ENCODE measurements around the gene SFMBT1. TPM values are rescaled to one million over a fixed set of nuclear protein-coding genes. Genes with fewer than 3 reads are reported as not detected.

SFMBT1 gene
- polyA plus RNA-seq, 1 experiment, result 2.0 TPM

DNA sequence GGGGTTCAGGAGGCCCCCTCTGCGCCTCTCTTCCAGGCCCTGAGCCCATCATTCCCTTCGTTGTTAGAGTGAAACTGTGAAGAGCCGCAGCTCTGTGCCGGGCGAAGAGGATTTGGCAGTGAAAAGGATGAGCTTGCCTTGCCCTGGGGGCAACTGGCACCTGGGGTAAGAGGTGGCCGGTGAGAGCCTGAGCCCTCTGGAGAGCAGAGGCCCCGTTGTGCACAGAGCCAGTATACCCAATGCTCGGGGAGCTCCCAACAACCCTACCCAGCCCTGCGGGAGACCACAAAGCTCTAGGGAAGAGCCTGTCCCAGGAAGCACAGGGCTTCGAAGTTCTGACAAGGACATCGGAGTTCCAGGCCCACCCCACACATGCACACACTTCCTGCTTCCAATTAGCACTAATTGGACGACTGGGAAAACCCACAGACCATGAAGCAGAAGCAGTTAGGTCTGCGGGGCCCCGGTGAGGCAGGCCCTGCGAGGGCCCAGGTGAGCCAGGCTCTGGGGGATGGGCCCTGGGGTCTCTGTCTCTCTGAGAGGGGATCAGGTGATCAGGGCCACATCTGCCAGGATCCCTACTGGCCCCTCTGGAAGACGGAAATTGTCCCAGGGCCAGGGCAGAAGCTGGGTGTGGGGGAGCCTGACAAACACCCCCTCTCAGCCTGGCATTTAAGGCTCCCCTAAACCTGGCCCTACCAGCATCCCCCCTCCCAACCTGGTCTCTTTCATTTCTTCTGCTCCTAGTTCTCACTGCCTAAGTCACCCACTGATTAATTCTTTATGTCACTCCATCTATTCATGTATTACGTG is 27.9 kb upstream of the SFMBT1 start:
- H3K27me3 ChIP-seq (ENCODE audit: control insufficient read depth, insufficient read depth, low read length), result no peaks in the 10 kb centered on the region
- ChIA-PET POLR2A (interaction anchor here (0.6 kb wide), 1 partner anchor 10 kb away, joined by 3 read pairs; no protein-coding TSS in a partner anchor), CTCF (interaction anchor here (0.7 to 1.6 kb wide), 6 partner anchors 8 to 332 kb away, joined by 3 to 9 read pairs (median 4); no protein-coding TSS in a partner anchor)
- H3K27ac ChIP-seq (ENCODE audit: low read depth, low read length), result no peak overlapping the region
- TF ChIP-seq, protein P1, sequence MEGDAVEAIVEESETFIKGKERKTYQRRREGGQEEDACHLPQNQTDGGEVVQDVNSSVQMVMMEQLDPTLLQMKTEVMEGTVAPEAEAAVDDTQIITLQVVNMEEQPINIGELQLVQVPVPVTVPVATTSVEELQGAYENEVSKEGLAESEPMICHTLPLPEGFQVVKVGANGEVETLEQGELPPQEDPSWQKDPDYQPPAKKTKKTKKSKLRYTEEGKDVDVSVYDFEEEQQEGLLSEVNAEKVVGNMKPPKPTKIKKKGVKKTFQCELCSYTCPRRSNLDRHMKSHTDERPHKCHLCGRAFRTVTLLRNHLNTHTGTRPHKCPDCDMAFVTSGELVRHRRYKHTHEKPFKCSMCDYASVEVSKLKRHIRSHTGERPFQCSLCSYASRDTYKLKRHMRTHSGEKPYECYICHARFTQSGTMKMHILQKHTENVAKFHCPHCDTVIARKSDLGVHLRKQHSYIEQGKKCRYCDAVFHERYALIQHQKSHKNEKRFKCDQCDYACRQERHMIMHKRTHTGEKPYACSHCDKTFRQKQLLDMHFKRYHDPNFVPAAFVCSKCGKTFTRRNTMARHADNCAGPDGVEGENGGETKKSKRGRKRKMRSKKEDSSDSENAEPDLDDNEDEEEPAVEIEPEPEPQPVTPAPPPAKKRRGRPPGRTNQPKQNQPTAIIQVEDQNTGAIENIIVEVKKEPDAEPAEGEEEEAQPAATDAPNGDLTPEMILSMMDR (IDR thresholded peaks at IDR 0.05; ENCODE audit: low read depth, low read length), result no peak
- DNase-seq (ENCODE audit: low read depth, low spot score), result no peak
- H3K9me3 ChIP-seq (ENCODE audit: control insufficient read depth, insufficient read depth, low read length), result no peaks in the 10 kb centered on the region
- H3K4me3 ChIP-seq (ENCODE audit: low read depth, low read length), result no peak overlapping the region

DNA sequence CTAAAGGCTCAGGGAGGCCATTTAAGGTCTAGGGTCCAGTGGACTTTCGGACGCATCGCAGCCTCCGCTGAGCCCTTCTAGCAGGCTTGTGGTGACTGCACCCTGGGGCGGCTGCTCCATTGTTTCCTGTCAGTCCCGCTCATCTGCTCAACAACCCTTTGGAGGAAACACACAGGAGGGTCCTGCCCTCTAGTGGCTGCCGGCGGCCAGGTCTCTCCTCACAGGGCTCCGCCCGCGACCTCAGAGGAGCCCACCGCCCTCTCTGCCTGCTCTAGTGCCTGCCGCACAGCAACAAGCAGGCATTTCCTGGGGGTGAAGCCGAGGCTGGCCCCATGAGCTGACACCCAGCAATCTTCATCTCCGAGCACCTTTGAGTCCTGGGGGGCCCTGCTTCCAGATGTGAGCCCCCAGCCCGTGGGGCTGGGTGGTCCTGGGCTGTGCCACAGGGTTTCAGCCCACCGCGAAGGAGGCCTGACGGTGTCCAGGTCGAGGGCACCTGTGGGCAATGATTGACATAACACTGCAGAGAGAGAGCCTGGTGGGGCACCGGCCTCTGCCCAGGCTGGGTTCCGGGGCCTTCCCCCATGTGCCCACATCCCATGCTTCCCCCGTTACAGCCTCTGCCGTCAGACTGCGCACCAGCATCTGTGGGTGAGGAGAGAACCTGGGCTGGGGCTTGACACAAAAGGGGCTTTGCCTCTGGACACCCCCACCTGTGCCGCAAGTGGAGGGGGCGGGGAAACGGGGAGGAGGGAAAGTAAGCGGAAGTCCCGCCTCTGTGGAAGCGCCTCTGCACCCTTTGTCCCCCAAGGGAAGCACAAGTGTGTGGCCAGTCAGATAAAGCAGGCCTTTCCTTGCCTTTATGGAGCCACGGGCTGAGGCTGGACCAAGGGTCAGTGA is 27.0 kb upstream of the SFMBT1 start:
- Histone ChIP-seq H3K9me3 (ENCODE audit: control insufficient read depth, insufficient read depth, low read length) (no peaks in the 10 kb centered on the region), H3K27ac (ENCODE audit: low read depth, low read length) (no peak overlapping the region), H3K27me3 (ENCODE audit: control insufficient read depth, insufficient read depth, low read length) (no peaks in the 10 kb centered on the region), H3K4me3 (ENCODE audit: low read depth, low read length) (peak overlapping the region; percentile 50)
- ChIA-PET POLR2A (no interaction called here), CTCF (interaction anchor here (0.7 to 2.3 kb wide), 13 partner anchors 8 to 331 kb away, joined by 4 to 11 read pairs (median 4); partner anchors contain the start of gene NEK4)
- TF ChIP-seq, protein P1 (IDR thresholded peaks at IDR 0.05; ENCODE audit: low read depth, low read length), result peak; percentile 92
- peak; percentile 24 for DNase-seq (ENCODE audit: low read depth, low spot score)

DNA sequence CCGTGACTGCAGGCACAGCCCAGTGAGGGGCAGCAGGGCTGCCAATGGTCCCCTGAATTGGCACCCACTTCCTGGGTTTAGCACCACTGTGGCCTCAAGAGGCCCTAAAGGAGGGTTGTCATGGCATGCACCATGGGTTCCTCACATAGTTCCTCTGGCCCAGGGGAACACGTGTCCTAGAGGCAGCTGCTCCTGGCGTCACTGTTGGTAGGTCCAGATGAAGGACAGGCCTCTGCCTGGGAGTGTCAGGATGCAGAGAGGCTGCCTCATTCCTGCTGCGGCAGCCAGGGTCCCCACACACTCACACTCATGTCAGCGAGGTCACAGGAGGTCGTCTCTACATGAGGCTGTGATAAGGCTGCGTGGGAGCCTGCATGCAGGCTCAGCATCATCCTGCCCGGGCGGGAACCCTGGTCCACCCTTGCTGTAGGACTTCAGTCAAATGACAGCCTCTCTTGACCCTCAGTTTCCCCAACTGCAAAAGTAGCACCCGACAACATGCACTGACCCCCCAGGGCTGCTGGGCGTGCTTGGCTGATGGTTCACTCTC is 26.1 kb upstream of the SFMBT1 start:
- Histone ChIP-seq H3K4me3 (ENCODE audit: low read depth, low read length) (no peak overlapping the region; the same call in 1 of the 2 replicates), H3K9me3 (ENCODE audit: control insufficient read depth, insufficient read depth, low read length) (no peaks in the 10 kb centered on the region), H3K27ac (ENCODE audit: low read depth, low read length) (no peak overlapping the region), H3K27me3 (ENCODE audit: control insufficient read depth, insufficient read depth, low read length) (no peaks in the 10 kb centered on the region)
- CTCF ChIA-PET, result interaction anchor here (0.6 to 2.3 kb wide), 9 partner anchors 9 to 329 kb away, joined by 3 to 11 read pairs (median 5); partner anchors contain the start of gene NEK4
- POLR2A ChIA-PET, result no interaction called here
- TF ChIP-seq, protein P1 (IDR thresholded peaks at IDR 0.05; ENCODE audit: low read depth, low read length), result no peak
- DNase-seq (ENCODE audit: low read depth, low spot score), result no peak

DNA sequence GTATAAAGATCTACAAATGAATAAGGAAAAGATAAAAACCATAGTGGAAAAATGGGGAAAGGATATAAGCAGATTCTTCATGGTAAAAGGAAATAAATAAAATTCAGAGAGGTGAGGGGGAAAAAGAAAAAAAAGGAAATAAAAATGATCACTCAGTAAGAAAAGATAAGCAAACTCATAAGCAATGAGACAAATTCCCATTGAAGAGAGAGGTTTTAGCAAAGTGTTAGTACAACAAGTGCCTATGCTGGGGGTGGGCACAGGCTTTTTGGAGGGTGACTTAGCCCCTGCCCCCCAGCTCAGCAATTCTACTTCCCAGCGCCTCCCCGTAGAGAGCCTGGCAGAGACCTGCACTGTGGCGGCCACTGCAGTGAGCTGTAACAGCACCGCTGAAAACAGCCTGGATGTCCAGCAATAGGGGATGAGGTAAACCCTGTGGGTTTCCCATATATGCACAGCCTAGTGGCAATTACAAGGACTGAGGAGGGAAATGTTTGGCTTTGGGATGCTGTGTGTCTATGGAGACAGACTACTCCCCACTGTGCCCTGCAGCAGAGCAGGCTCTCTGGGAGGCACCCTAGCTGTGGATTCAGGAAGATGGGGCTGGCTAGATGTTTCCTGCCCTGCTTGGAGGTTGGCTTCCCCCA is 23.7 kb upstream of the SFMBT1 start:
- CTCF ChIA-PET, result interaction anchor here (0.6 to 1.1 kb wide), 2 partner anchors 150 to 372 kb away, joined by 3 to 4 read pairs; no protein-coding TSS in a partner anchor
- DNase-seq (ENCODE audit: low read depth, low spot score), result no peak
- TF ChIP-seq, protein P1 (IDR thresholded peaks at IDR 0.05; ENCODE audit: low read depth, low read length), result peak; percentile 15; the same call in 1 of the 2 replicates
- no peaks in the 10 kb centered on the region for H3K27me3 ChIP-seq (ENCODE audit: control insufficient read depth, insufficient read depth, low read length)
- H3K27ac ChIP-seq (ENCODE audit: low read depth, low read length), result no peak overlapping the region
- no peak overlapping the region for H3K4me3 ChIP-seq (ENCODE audit: low read depth, low read length)
- H3K9me3 ChIP-seq (ENCODE audit: control insufficient read depth, insufficient read depth, low read length), result no peaks in the 10 kb centered on the region
- POLR2A ChIA-PET, result no interaction called here
